ENCODE results near the gene HSD17B7. TPM values are rescaled to one million over a fixed set of nuclear protein-coding genes. Genes with fewer than 3 reads are reported as not detected.

The HSD17B7 gene
- polyA plus RNA-seq, 3 donors: 11.6 to 15.4 (median 11.9) TPM

- Mint-ChIP-seq H3K36me3 (no peaks in the 10 kb centered on the region), H3K4me3 (no peak overlapping the region), H3K9me3 (peaks cover 1 to 7% (median 4%) of the 10 kb centered on the region in 7 donors), H3K4me1 (no peaks in the 10 kb centered on the region), H3K27me3 (ENCODE audit: low read depth in 3 of 3) (no peaks in the 10 kb centered on the region), H3K27ac (no peak overlapping the region)
- Histone ChIP-seq H3K36me3 (replicated peaks in 1 of 2; ENCODE audit: control insufficient read depth in 1 of 2, insufficient read depth in 2 of 2, low read length in 2 of 2) (no peaks in the 10 kb centered on the region), H3K4me1 (ENCODE audit: control insufficient read depth in 1 of 2, insufficient read depth in 2 of 2, low read length in 2 of 2) (no peaks in the 10 kb centered on the region), H3K4me2 (replicated peaks; ENCODE audit: extremely low read depth, low read length, poor library complexity, severe bottlenecking) (no peak overlapping the region), H2AFZ (ENCODE audit: insufficient read depth, low read depth, low read length, poor library complexity, severe bottlenecking) (no peak overlapping the region), H3K4me3 (replicated peaks in 1 of 3; ENCODE audit: low read depth in 2 of 3, low read length in 3 of 3) (no peak overlapping the region), H3K9me3 (replicated peaks in 1 of 2; ENCODE audit: control insufficient read depth in 1 of 2, insufficient read depth in 1 of 2, low read length in 2 of 2) (peaks cover 0 to 2% of the 10 kb centered on the region in 2 donors), H3K79me2 (ENCODE audit: insufficient read depth, low read length) (no peaks in the 10 kb centered on the region), H3K9ac (ENCODE audit: insufficient read depth, low read length, poor library complexity, severe bottlenecking) (no peak overlapping the region), H4K20me1 (ENCODE audit: insufficient read depth, low read length) (no peaks in the 10 kb centered on the region), H3K27me3 (ENCODE audit: control insufficient read depth in 2 of 2, insufficient read depth in 2 of 2, low read length in 2 of 2) (no peaks in the 10 kb centered on the region), H3K27ac (ENCODE audit: low read depth in 1 of 2, low read length in 2 of 2) (no peak overlapping the region)
- no CpG with 5 or more reads among the region's 1 CpG for WGBS (ENCODE audit: insufficient coverage)
- no peak for DNase-seq
- TF ChIP-seq CTCF (IDR thresholded peaks at IDR 0.05): no peak
- intact Hi-C loops (cut with micrococcal nuclease): no loop called here
Measured at GRCh38 chr1:162753001-162753658, 37.4 kb upstream of the HSD17B7 start.

- intact Hi-C loops (cut with micrococcal nuclease): no loop called here
- Histone ChIP-seq H3K4me2 (replicated peaks; ENCODE audit: extremely low read depth, low read length, poor library complexity, severe bottlenecking) (no peak overlapping the region), H3K36me3 (replicated peaks in 1 of 2; ENCODE audit: control insufficient read depth in 1 of 2, insufficient read depth in 2 of 2, low read length in 2 of 2) (no peaks in the 10 kb centered on the region), H3K4me3 (replicated peaks in 1 of 3; ENCODE audit: low read depth in 2 of 3, low read length in 3 of 3) (no peak overlapping the region), H3K27ac (ENCODE audit: low read depth in 1 of 2, low read length in 2 of 2) (no peak overlapping the region), H4K20me1 (ENCODE audit: insufficient read depth, low read length) (no peaks in the 10 kb centered on the region), H3K27me3 (ENCODE audit: control insufficient read depth in 2 of 2, insufficient read depth in 2 of 2, low read length in 2 of 2) (no peaks in the 10 kb centered on the region), H3K9ac (ENCODE audit: insufficient read depth, low read length, poor library complexity, severe bottlenecking) (no peak overlapping the region), H3K79me2 (ENCODE audit: insufficient read depth, low read length) (no peaks in the 10 kb centered on the region), H2AFZ (ENCODE audit: insufficient read depth, low read depth, low read length, poor library complexity, severe bottlenecking) (no peak overlapping the region), H3K9me3 (replicated peaks in 1 of 2; ENCODE audit: control insufficient read depth in 1 of 2, insufficient read depth in 1 of 2, low read length in 2 of 2) (peaks cover 0 to 2% of the 10 kb centered on the region in 2 donors), H3K4me1 (ENCODE audit: control insufficient read depth in 1 of 2, insufficient read depth in 2 of 2, low read length in 2 of 2) (no peaks in the 10 kb centered on the region)
- DNase-seq: no peak
- Mint-ChIP-seq H3K4me3 (no peak overlapping the region), H3K27ac (no peak overlapping the region), H3K36me3 (no peaks in the 10 kb centered on the region), H3K4me1 (no peaks in the 10 kb centered on the region), H3K27me3 (ENCODE audit: low read depth in 3 of 3) (no peaks in the 10 kb centered on the region), H3K9me3 (peaks cover 0 to 7% (median 3%) of the 10 kb centered on the region in 7 donors)
- no CpG with 5 or more reads among the region's 1 CpG for WGBS (ENCODE audit: insufficient coverage)
- TF ChIP-seq CTCF (IDR thresholded peaks at IDR 0.05): no peak
Measured at GRCh38 chr1:162753998-162754585, 36.4 kb upstream of the HSD17B7 start.
